ENCODE results near the gene AMELX.

AMELX gene

GRCh38 chrX:11298600-11298999, 5.4 kb downstream of the AMELX start:
- DNase-seq (ENCODE audit: low read depth) = no peak
- TF ChIP-seq CTCF (IDR thresholded peaks at IDR 0.05; ENCODE audit: insufficient read depth, low read depth, low read length, missing control alignments) = no peak
- H3K4me3 ChIP-seq (ENCODE audit: low read length) = no peak overlapping the region

GRCh38 chrX:11304829-11305228, 11.6 kb downstream of the AMELX start:
- TF ChIP-seq CTCF (IDR thresholded peaks at IDR 0.05; ENCODE audit: insufficient read depth, low read depth, low read length, missing control alignments) = no peak
- no peak overlapping the region for H3K4me3 ChIP-seq (ENCODE audit: low read length)

GRCh38 chrX:11305641-11306040, 12.4 kb downstream of the AMELX start:
- DNase-seq (ENCODE audit: low read depth) = no peak
- TF ChIP-seq CTCF (IDR thresholded peaks at IDR 0.05; ENCODE audit: insufficient read depth, low read depth, low read length, missing control alignments) = no peak
- no peak overlapping the region for H3K4me3 ChIP-seq (ENCODE audit: low read length)

More at GRCh38 chrX:11304829-11305228, 11.6 kb downstream of the AMELX start:
- no peak for DNase-seq (ENCODE audit: low read depth)

GRCh38 chrX:11309220-11309619, 16.0 kb downstream of the AMELX start:
- TF ChIP-seq CTCF (IDR thresholded peaks at IDR 0.05; ENCODE audit: insufficient read depth, low read depth, low read length, missing control alignments) = no peak
- H3K4me3 ChIP-seq (ENCODE audit: low read length) = no peak overlapping the region
- no peak for DNase-seq (ENCODE audit: low read depth)

GRCh38 chrX:11311706-11312105, 18.5 kb downstream of the AMELX start:
- no peak overlapping the region for H3K4me3 ChIP-seq (ENCODE audit: low read length)
- no peak for DNase-seq (ENCODE audit: low read depth)
- no peak for TF ChIP-seq CTCF (IDR thresholded peaks at IDR 0.05; ENCODE audit: insufficient read depth, low read depth, low read length, missing control alignments)

- no peak overlapping the region for H3K4me3 ChIP-seq (ENCODE audit: low read length)
- no peak for TF ChIP-seq CTCF (IDR thresholded peaks at IDR 0.05; ENCODE audit: insufficient read depth, low read depth, low read length, missing control alignments)
- DNase-seq (ENCODE audit: low read depth) = no peak
These were observed 26.8 kb downstream of the AMELX start for GRCh38 chrX:11319806-11320520.

- TF ChIP-seq CTCF (IDR thresholded peaks at IDR 0.05; ENCODE audit: insufficient read depth, low read depth, low read length, missing control alignments) = no peak
- no peak for DNase-seq (ENCODE audit: low read depth)
- no peak overlapping the region for H3K4me3 ChIP-seq (ENCODE audit: low read length)
These were observed 28.8 kb downstream of the AMELX start for GRCh38 chrX:11321986-11322385.

All from epithelial cell of esophagus (primary cell).